Measurements from ENCODE around the gene TBL1X. TPM values are rescaled to one million over a fixed set of nuclear protein-coding genes. Genes with fewer than 3 reads are reported as not detected.

TBL1X gene
- total RNA-seq, 6 experiments from 2014 or later, result 34.4 to 53.2 (median 44.9) TPM

DNA sequence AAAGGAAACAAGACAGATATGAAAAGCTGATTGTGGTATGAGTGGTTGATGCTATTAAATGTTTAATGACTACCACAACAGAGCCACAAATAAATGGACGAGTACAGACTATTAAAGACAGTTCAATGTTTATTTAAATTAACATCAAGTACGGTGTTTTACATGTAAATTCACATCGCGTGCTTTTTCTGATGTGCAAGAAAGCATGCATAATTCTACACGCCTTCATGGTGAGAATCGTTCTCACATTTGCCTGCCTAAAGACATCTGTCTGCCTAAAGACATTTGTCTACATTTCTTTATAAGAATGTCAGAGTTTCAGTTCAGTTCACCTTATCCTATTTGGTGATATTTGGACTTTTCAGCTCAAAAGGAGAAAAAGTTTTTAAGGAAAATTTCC lies 308.1 kb downstream of the TBL1X start:
- TF ChIP-seq, protein P1, sequence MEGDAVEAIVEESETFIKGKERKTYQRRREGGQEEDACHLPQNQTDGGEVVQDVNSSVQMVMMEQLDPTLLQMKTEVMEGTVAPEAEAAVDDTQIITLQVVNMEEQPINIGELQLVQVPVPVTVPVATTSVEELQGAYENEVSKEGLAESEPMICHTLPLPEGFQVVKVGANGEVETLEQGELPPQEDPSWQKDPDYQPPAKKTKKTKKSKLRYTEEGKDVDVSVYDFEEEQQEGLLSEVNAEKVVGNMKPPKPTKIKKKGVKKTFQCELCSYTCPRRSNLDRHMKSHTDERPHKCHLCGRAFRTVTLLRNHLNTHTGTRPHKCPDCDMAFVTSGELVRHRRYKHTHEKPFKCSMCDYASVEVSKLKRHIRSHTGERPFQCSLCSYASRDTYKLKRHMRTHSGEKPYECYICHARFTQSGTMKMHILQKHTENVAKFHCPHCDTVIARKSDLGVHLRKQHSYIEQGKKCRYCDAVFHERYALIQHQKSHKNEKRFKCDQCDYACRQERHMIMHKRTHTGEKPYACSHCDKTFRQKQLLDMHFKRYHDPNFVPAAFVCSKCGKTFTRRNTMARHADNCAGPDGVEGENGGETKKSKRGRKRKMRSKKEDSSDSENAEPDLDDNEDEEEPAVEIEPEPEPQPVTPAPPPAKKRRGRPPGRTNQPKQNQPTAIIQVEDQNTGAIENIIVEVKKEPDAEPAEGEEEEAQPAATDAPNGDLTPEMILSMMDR (IDR thresholded peaks at IDR 0.05), result no peak
- Mint-ChIP-seq H3K4me1 (ENCODE audit: low read depth) (no peaks in the 10 kb centered on the region), H3K36me3 (ENCODE audit: low read depth) (no peaks in the 10 kb centered on the region), H3K27me3 (ENCODE audit: insufficient read depth) (peaks cover 10% of the 10 kb centered on the region), H3K4me3 (no peak overlapping the region), H3K27ac (no peak overlapping the region), H3K9me3 (no peaks in the 10 kb centered on the region)
- no peak for DNase-seq

DNA sequence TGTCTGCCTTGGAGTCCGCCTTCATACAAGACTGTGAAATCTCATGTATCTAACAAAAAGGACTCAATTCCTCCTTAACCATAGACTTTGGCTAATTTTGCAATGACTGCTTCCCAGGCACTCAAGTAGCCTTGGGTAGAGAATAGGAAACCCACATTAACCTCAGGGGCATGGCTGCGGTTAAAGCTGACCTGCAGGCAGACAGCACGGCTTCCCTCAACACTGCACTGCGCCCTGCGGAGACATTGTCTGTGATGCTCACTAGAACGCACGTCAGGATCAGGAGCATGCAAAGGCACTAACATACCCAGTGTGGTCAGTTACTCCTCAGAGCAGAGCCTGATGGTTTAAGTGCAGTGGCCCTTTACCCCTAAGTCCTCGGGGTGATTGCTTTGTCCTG lies 311.1 kb downstream of the TBL1X start:
- no peaks in the 10 kb centered on the region for H3K36me3 Mint-ChIP-seq (ENCODE audit: low read depth)
- TF ChIP-seq, protein P1 (IDR thresholded peaks at IDR 0.05), result no peak
- H3K27me3 Mint-ChIP-seq (ENCODE audit: insufficient read depth), result peaks cover 8% of the 10 kb centered on the region
- no peak for DNase-seq
- H3K27ac Mint-ChIP-seq, result no peak overlapping the region
- H3K4me3 Mint-ChIP-seq, result no peak overlapping the region
- no peaks in the 10 kb centered on the region for H3K4me1 Mint-ChIP-seq (ENCODE audit: low read depth)
- H3K9me3 Mint-ChIP-seq, result no peaks in the 10 kb centered on the region

DNA sequence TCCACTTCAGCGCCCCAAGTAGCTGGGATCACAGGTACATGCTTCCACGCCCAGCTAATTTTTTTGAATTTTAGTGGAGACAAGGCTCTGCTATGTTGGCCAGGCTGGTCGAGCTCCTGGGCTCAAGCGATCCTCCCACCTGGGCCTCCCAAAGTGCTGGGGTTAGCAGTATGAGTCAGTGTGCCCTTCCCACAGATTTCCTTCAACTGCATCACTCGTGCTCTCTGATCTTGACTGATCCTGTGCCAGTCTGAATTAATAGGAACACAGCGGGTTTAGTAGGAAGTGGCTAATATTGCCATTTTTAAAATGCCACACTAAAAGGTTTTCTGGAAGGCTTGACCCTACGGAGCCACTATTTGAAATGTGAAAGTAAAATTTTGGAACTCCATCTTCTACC lies 317.1 kb downstream of the TBL1X start:
- no peaks in the 10 kb centered on the region for H3K4me1 Mint-ChIP-seq (ENCODE audit: low read depth)
- H3K4me3 Mint-ChIP-seq, result no peak overlapping the region
- H3K27me3 Mint-ChIP-seq (ENCODE audit: insufficient read depth), result peaks cover 6% of the 10 kb centered on the region
- DNase-seq, result no peak
- no peaks in the 10 kb centered on the region for H3K36me3 Mint-ChIP-seq (ENCODE audit: low read depth)
- TF ChIP-seq, protein P1 (IDR thresholded peaks at IDR 0.05), result no peak
- H3K27ac Mint-ChIP-seq, result no peak overlapping the region
- no peaks in the 10 kb centered on the region for H3K9me3 Mint-ChIP-seq

DNA sequence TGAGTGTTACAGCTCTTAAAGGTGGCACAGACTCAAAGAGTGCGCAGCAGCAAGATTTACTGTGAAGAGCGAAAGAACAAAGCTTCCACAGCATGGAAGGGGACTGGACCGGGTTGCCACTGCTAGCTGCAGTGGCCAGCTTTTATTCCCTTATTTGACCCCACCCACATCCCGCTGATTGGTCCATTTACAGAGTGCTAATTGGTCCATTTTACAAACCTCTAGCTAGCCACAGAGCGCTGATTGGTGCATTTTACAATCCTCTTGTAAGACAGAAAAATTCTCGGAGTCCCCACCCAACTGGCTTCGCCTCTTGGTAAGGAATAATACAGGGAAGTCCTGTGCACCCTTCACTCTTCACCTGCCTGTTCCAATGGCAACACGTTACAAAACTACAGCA lies 319.5 kb downstream of the TBL1X start:
- H3K27ac Mint-ChIP-seq, result no peak overlapping the region
- no peak overlapping the region for H3K4me3 Mint-ChIP-seq
- no peaks in the 10 kb centered on the region for H3K4me1 Mint-ChIP-seq (ENCODE audit: low read depth)
- no peak for DNase-seq
- no peaks in the 10 kb centered on the region for H3K9me3 Mint-ChIP-seq
- no peaks in the 10 kb centered on the region for H3K36me3 Mint-ChIP-seq (ENCODE audit: low read depth)
- peaks cover 14% of the 10 kb centered on the region for H3K27me3 Mint-ChIP-seq (ENCODE audit: insufficient read depth)
- TF ChIP-seq, protein P1 (IDR thresholded peaks at IDR 0.05), result no peak

DNA sequence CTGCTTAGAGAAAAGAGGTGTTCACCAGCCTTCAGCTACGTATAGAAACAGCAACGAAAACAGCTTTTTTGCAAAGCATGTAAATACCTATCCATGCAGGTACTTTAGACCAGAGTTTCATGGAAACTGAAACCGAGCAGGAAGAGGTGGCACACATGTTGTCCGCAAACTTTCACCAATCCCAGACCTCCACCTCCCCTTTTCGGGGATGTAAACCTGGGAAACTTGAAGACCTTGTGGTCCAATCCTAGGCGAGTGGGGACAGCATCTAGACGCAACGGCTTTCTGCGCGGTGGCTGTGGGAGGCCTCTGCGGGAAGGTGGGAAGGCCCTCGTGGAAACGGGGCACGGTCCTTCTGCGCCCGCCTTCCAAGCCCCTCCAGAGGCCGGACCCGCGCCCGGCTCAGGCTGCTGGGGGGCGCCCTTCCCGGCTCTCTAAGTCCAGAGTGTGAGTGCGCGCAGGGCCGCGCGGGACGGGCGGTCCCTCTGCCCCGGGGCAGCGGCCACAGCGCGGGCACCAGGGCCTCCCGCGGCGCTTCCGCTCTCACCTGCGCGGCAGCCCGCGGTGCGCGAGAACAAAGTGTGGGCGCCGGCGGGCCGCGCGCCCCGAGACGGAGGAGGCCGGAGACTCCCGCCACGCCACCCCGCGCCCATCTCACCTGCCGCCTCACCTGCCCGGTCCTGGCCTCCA lies 320.5 kb downstream of the TBL1X start:
- DNase-seq, result no peak
- no peaks in the 10 kb centered on the region for H3K36me3 Mint-ChIP-seq (ENCODE audit: low read depth)
- TF ChIP-seq, protein P1 (IDR thresholded peaks at IDR 0.05), result no peak
- no peaks in the 10 kb centered on the region for H3K9me3 Mint-ChIP-seq
- peaks cover 20% of the 10 kb centered on the region for H3K27me3 Mint-ChIP-seq (ENCODE audit: insufficient read depth)
- H3K4me3 Mint-ChIP-seq, result no peak overlapping the region
- H3K27ac Mint-ChIP-seq, result no peak overlapping the region
- no peaks in the 10 kb centered on the region for H3K4me1 Mint-ChIP-seq (ENCODE audit: low read depth)
